Transverse colon (tissue), 4 donors: Measurements from ENCODE around the gene OR7G2. TPM values are rescaled to one million over a fixed set of nuclear protein-coding genes. Genes with fewer than 3 reads are reported as not detected.
"Not testable (repeated sequence)": the region's sequence is repeated elsewhere in the genome, so short reads cannot be mapped to it uniquely, and the experiment has no call there.

Experiments
- DNase-seq: peaks from one replicate; pipeline ENCODE4 v3.0.0-alpha.2; 2019
- H3K27ac ChIP-seq, 4 donors: fragments of 200-600 bp; sonication (generic); 2 replicates each; pipeline ENCODE4 v1.5.1; 2016 to 2018; ENCODE audit warnings: inconsistent platforms in 4 of 4
- H3K27me3 ChIP-seq: fragments of 200-600 bp; sonication (generic); 2 replicates; pipeline ENCODE4 v1.5.1; 2017; ENCODE audit warnings: inconsistent platforms
- H3K36me3 ChIP-seq, 4 donors: fragments of 200-600 bp; sonication (generic); 2 replicates each; pipeline ENCODE4 v1.5.1; 2017 to 2019; ENCODE audit warnings: inconsistent platforms in 4 of 4
- H3K4me1 ChIP-seq, 4 donors: fragments of 200-600 bp; sonication (generic); 2 replicates each; pipeline ENCODE4 v1.5.1; 2017 to 2020; ENCODE audit warnings: inconsistent platforms in 4 of 4
- H3K4me3 ChIP-seq, 4 donors: fragments of 200-600 bp; sonication (generic); 1 replicate in 1 of 4; 2 replicates in 3 of 4; pipeline versions ENCODE4 v1.5.1 to v1.6.1; 2017 to 2019; ENCODE audit warnings: inconsistent platforms in 4 of 4
- H3K9me3 ChIP-seq, 2 donors: fragments of 200-600 bp; sonication (generic); 2 replicates each; pipeline ENCODE4 v1.5.1; 2017 to 2019; ENCODE audit warnings: inconsistent platforms in 2 of 2
- EP300 ChIP-seq: sonication (generic); formaldehyde crosslinking; IDR thresholded peaks from one replicate; pipeline ENCODE4 v1.6.1; 2017; ENCODE audit warnings: antibody characterized with exemption, low read depth
- POLR2A ChIP-seq: fragments of 450-650 bp; IDR thresholded peaks from one replicate; pipeline ENCODE4 v1.6.1; 2016; ENCODE audit warnings: antibody characterized with exemption, mild to moderate bottlenecking, moderate library complexity
- POLR2AphosphoS5 ChIP-seq, 3 donors: sonication (generic); formaldehyde crosslinking; IDR thresholded peaks; one replicate each; pipeline ENCODE4 v1.6.1; 2016; ENCODE audit warnings: antibody characterized with exemption in 3 of 3
- WGBS, 2 donors: methylation state at CpG; one replicate each; pipeline ENCODE4 v1.1.5; 2018; ENCODE audit warnings: low coverage in 1 of 2; 5-methylcytosine and 5-hydroxymethylcytosine counted together
- in situ Hi-C, 4 donors: fragments of 200-750 bp; cut with MboI; loops; one replicate each; pipeline versions ENCODE4 v1.15.0 to v1.15.1; 2017; ENCODE audit warnings: low sequenced_read_pairs in 3 of 4, low pct_ligation_motif_present in 1 of 4, low pct_unique_long_range_greater_than_20kb in 1 of 4
- intact Hi-C: fragments of 100-400 bp; cut with DNase I; formaldehyde crosslinking; loops from one replicate; pipeline ENCODE4 v1.15.1; 2023; ENCODE audit warnings: low total_unique reads
- small RNA-seq, 4 donors: library from RNA; depleted of rRNA; stranded (forward); fragments of <200 nt; gene quantifications; one replicate each; pipeline ENCODE3, GENCODE V24; 2016
- total RNA-seq, 4 donors: library from RNA; depleted of rRNA; stranded (reverse); fragments of >200 nt; gene quantifications; one replicate each; pipeline ENCODE4 v1.1.0, GENCODE V29; 2016
- TF ChIP-seq, protein P1 (sequence below), 5 experiments: fragments of 200-600 bp in 3 of 5; fragments of 450-650 bp in 2 of 5; sonication (generic) in 3 of 5; IDR thresholded peaks; 1 replicate in 2 of 5; 2 replicates in 3 of 5; pipeline ENCODE4 v1.5.1; 2016 to 2017; ENCODE audit warnings: antibody characterized with exemption in 5 of 5, inconsistent platforms in 3 of 5, mild to moderate bottlenecking in 2 of 5, moderate library complexity in 1 of 5

OR7G2 gene
- total RNA-seq, 4 donors from 2014 or later, result not detected

- no peak overlapping the region for H3K27ac ChIP-seq
- H3K4me1 ChIP-seq, result no peaks in the 10 kb centered on the region
- 84% methylated on average over 8 of the region's 8 CpGs; no CpG with 5 or more reads in 1 of the 2 donors for WGBS, 2 donors
- in situ Hi-C loops, result no loop called here
- no peak overlapping the region for H3K4me3 ChIP-seq
- H3K27me3 ChIP-seq, result no peaks in the 10 kb centered on the region
- no peaks in the 10 kb centered on the region for H3K36me3 ChIP-seq
- intact Hi-C loops, result no loop called here
- TF ChIP-seq POLR2AphosphoS5 (IDR thresholded peaks at IDR 0.05) (no peak), POLR2A (no peak), EP300 (no peak)
- TF ChIP-seq, protein P1, sequence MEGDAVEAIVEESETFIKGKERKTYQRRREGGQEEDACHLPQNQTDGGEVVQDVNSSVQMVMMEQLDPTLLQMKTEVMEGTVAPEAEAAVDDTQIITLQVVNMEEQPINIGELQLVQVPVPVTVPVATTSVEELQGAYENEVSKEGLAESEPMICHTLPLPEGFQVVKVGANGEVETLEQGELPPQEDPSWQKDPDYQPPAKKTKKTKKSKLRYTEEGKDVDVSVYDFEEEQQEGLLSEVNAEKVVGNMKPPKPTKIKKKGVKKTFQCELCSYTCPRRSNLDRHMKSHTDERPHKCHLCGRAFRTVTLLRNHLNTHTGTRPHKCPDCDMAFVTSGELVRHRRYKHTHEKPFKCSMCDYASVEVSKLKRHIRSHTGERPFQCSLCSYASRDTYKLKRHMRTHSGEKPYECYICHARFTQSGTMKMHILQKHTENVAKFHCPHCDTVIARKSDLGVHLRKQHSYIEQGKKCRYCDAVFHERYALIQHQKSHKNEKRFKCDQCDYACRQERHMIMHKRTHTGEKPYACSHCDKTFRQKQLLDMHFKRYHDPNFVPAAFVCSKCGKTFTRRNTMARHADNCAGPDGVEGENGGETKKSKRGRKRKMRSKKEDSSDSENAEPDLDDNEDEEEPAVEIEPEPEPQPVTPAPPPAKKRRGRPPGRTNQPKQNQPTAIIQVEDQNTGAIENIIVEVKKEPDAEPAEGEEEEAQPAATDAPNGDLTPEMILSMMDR (IDR thresholded peaks at IDR 0.05), result no peak
- H3K9me3 ChIP-seq, result no peaks in the 10 kb centered on the region
- no peak for DNase-seq
Measured at GRCh38 chr19:9054207-9054606, 53.1 kb downstream of the OR7G2 start.

DNA sequence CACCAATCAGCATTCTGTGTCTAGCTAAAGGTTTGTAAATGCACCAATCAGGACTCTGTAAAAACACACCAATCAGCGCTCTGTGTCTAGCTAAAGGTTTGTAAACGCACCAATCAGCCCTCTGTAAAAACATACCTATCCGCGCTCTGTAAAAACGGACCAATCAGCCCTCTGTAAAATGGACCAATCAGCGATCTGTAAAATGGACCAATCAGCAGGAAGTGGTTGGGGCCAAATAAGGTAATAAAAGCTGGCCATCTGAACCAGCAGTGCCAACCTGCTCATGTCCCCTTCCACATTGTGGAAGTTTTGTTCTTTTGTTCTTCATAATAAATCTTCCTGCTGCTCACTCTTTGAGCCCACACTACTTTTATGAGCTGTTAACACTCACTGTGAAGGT, 53.6 kb downstream of the OR7G2 start:
- H3K4me3 ChIP-seq, H3K36me3 ChIP-seq, H3K27ac ChIP-seq, DNase-seq, H3K27me3 ChIP-seq, in situ Hi-C loops, H3K4me1 ChIP-seq, intact Hi-C loops, H3K9me3 ChIP-seq: not testable (repeated sequence)
- WGBS, 2 donors, result 90 to 97% methylated on average over 6 of the region's 6 CpGs

DNA sequence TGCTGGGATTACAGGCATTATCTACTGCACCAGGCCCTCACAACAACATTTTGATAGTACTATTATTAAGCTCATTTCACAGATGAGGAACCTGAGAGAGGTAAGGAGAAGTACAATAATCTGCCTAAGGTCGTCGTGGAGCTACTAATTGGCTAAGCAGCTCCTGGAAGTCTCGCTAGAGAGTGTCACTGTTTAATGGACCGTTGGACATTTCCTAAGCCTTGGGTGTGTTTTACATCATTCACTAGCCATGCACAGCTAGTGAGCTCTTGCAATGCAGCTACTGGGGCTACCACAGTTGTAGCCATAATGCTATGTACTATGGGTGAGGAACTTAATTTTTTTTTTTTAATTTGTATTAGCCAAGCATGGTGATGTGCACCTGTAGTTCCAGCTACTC, 54.4 kb downstream of the OR7G2 start:
- intact Hi-C loops (no loop called here), in situ Hi-C loops (no loop called here)
- WGBS, 2 donors, result 93 to 100% methylated on average over 2 to 4 of the region's 4 CpGs
- Histone ChIP-seq H3K4me1 (no peaks in the 10 kb centered on the region), H3K4me3 (no peak overlapping the region), H3K27me3 (no peaks in the 10 kb centered on the region), H3K9me3 (no peaks in the 10 kb centered on the region), H3K27ac (no peak overlapping the region), H3K36me3 (no peaks in the 10 kb centered on the region)
- TF ChIP-seq EP300, result no peak
- no peak for TF ChIP-seq POLR2A
- TF ChIP-seq, protein P1 (IDR thresholded peaks at IDR 0.05), result no peak
- no peak for TF ChIP-seq POLR2AphosphoS5 (IDR thresholded peaks at IDR 0.05)
- DNase-seq, result no peak

Small RNA genes lying within 50 kb of the gene (small RNA-seq; reads per million reads assigned to genes)
- 0 reads per million in 4 donors for gene OR1M4P

Other genes starting within 250 kb of the OR7G2 start
- gene MUC16, start 97.1 kb downstream of the OR7G2 start, total RNA-seq, result not detected
- not detected for gene OR1M1, start 20.4 kb downstream of the OR7G2 start, total RNA-seq
- not detected for gene OR7G1, start 8.3 kb upstream of the OR7G2 start, total RNA-seq
- gene OR7G3, start 19.5 kb upstream of the OR7G2 start, total RNA-seq, result not detected
- 10 to 100 TPM; 20.6 to 25.1 (median 22.5) TPM for gene ZNF317, start 32.9 kb upstream of the OR7G2 start, total RNA-seq
- gene OR7D2, start 71.5 kb upstream of the OR7G2 start, total RNA-seq, result 1 to 10 TPM in 1 of 4 donors, not detected in 3; 1.1 TPM
- gene OR7D4, start 112.1 kb upstream of the OR7G2 start, total RNA-seq, result not detected
- gene OR7E24, start 143.5 kb upstream of the OR7G2 start, total RNA-seq, result not detected
- 10 to 100 TPM in 2 of 4 donors, 1 to 10 TPM in 2; 2.0 to 17.1 (median 8.3) TPM for gene ZNF699, start 202.4 kb upstream of the OR7G2 start, total RNA-seq
- 100 to 1,000 TPM in 1 of 4 donors, 10 to 100 TPM in 2, 1 to 10 TPM in 1; 4.4 to 106 (median 12.9) TPM for gene ZNF559, start 216.7 kb upstream of the OR7G2 start, total RNA-seq